DMS 273 (cell line): ENCODE results near the gene SETD4.
"Not testable (repeated sequence)": the region's sequence is repeated elsewhere in the genome, so short reads cannot be mapped to it uniquely, and the experiment has no call there.

Source experiments
- DNase-seq: peaks from one replicate; lab custom pipeline; 2025; ENCODE audit not compliant: unreplicated experiment; lab: John Stamatoyannopoulos, UW

Gene SETD4

DNA sequence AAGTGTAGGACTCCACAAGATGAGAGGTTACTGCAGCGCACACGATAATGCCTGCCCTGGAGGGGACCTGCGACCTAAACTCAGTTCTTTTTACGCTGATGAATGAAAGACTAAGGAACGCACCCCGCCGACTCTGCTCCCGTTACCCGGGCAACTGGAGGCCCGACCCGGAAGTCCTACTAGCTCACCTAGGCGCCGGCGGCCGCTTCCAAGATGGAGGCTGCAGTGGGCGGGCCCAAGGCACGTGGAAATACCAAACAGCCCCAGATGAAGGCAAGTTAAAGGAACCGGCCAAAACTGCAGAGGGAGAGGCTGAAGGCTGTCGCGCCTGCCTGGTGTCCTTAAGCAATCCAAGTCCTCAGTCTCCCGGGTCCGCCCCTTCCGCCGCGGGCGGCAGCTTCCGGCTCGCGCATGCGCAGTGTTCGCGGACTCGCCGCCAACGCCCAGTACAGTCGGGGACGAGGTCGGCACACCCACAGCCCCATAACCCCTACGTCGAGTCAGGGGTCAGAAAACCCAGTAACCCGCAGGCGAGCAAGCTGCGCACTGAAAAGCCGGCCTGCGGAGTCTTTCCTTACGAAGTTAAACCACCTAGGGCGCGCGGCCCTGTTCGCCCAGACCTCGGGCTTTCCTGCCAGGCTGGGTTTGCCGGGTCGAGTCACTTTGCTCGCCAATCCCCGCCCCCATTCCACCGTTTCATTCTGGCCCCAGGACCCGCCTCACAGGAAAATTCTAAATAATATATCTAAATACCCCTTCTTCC, at the start of gene SETD4:
Gene SETD4, minus strand, starts transcription at position 368 of the 763 bp plus-strand sequence. CDS start 1,638 bp downstream, outside the sequence.
- peak; percentile 95 for DNase-seq

DNA sequence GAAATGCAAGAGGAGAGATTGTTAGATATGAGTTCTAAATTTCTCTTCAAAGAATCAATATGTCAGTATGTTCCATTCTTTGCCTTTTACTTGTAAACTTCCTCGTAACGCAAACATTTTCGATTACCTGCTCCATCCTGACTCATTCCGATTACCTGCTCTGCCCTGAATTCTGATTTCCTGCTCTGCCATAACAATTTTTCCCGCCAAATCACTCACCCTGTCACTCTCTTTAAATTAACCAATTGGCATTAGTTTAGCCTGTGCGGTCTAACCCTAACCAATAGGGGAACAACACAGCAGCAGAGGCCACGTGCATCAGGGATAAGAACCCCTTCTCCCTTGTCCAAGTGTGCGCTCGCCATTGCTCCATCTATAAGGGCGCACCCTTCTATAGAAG, 49.5 kb upstream of the SETD4 start:
- DNase-seq: no peak

GRCh38 chr21:36105327-36105842, 45.1 kb upstream of the SETD4 start:
- no peak for DNase-seq

DNA sequence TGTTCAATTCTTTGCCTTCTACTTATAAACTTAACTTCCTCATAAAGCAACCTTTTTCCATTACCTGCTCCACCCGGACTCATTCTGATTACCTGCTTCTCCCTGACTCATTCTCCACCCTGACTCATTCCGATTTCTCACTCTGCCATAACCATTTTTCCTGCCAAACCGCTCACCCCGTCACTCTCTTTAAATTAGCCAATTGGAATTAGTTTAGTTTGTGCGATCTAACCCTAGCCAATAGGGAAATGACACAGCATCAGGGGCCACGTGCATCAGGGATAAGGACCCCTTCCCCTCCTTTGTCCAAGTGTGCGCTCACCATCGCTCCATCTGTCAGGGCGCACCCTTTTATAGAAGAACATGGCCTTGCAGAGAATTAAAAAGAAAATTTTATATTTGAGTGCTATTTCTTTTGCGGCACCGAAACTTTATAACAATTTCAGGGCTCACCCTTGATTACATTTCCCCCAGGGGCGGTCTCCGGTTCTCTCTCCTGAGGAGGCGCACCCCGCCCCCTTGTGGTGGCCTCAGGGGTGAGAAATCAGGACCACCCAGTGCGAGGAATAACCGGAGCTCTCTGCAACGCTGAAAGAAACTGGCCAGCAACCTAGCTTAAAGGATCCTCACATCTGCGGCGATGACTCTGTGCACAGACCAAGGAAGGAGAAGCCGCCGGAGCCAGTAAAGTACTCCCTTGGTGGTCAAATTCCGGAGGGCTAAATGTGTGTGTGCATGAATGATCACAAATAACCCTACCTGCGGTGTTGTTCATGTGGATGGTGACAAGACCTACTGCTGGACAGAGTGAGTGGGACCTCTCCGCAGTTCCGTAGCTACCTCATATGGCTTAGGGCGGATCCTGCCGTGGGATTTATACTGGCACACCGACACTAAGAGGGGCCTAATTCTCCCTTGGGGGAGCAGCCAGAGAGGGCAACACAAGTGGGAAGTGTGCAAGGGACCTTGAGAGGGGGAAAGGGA, 44.3 kb upstream of the SETD4 start:
- peak; percentile 9 for DNase-seq

DNA sequence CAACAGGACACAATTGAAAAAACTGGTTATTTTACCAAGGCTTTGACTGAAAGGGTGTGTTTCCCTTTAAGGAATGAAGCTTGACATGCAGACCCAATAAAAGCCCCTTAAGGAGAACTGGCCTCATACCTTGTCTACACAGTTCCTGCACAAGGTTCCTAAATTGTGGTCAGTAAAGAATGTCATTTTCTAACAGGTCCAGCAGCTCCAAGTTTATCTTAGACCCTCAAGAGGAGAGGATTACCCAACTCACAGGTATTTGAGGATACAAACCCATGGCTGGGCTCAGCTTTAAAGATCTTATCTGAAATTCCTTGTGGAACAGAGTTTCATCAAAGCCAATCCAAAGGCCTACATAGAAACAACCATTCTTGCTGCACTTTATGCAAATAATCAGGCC, 43.1 kb upstream of the SETD4 start:
- DNase-seq: no peak

DNA sequence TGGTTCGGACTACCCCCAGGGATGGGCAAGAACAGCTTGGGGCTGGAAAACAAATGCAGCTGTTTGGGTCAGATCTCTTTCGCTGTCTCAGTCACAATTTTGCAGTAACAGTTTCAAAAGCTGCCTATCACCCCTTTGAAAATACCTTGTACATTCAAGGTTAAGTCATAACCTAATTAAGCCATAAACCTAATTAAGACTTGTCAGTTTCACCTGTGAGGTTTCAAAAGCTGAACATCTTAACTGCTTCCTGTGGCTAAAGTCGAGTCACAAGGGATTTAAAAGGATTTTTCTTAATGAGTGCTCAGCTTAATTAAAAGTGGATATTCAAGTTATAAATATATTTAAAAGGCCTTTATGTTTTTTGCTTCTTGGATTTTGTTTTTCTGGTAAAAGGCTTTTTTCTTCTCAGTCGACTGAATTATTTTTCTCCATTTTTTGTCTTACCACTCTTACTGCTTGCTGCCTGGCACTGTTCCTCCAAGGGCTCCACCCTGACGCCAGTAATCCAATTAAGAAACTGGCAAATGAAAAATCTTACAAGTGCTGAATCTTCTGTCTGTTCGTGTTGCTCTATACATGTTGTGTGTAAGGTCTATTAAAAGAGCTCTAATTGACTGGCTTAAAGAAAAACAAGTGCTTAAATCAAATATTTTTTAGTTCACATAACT, 40.8 kb upstream of the SETD4 start:
- no peak for DNase-seq

- DNase-seq: not testable (repeated sequence)
These were observed 39.4 kb upstream of the SETD4 start for GRCh38 chr21:36099695-36100211.

GRCh38 chr21:36099000-36099399, 38.7 kb upstream of the SETD4 start:
- DNase-seq: no peak

DNA sequence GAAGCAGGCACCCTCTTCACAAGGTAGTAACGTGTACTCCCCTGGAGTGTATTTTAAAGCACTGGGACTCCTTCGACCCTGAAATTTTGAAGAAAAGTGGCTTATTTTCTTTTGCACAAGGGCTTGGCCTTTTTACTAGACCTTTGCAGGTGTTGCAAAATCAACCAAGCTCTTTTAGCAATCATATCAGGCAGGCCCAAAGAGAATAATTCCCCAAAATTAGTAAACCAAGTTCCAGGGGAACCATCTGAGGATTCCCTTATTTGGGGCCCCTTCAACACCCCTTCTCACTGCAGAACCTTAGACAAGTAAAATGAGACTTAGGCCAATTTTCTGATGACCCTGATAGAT, 37.8 kb upstream of the SETD4 start:
- DNase-seq: no peak

DNA sequence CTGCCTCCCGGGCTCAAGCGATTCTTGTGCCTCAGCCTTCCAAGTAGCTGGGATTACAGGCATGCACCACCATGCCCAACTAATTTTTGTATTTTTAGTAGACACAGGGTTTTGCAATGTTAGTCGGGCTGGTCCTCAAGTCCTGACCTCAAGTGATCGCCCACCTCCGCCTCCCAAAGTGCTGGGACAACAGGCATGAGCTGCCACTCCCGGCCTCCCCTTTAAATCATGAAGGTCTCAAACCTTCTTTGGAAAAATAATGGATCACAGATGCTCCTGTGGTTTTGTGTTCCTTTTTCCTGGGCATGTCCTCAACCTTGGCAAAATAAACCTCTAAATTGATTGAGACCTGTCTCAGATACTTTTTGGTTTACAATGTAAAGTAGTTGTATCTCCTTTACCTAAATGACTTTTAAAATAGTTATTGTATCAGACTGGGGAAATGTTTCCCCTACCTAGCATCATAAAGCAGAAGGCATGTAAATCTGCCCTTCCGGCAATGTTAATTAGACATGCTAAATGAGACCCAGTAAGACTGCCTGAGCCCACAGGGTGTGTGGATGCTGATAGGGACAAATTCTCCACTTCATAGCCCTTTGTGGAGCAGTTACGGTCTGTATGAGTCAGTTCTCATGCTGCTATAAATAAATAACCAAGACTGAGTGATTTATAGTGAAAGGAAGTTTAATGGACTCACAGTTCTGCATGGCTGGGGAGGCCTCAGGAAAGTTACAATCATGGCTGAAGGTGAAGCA, 37.3 kb upstream of the SETD4 start:
- no peak for DNase-seq

DNA sequence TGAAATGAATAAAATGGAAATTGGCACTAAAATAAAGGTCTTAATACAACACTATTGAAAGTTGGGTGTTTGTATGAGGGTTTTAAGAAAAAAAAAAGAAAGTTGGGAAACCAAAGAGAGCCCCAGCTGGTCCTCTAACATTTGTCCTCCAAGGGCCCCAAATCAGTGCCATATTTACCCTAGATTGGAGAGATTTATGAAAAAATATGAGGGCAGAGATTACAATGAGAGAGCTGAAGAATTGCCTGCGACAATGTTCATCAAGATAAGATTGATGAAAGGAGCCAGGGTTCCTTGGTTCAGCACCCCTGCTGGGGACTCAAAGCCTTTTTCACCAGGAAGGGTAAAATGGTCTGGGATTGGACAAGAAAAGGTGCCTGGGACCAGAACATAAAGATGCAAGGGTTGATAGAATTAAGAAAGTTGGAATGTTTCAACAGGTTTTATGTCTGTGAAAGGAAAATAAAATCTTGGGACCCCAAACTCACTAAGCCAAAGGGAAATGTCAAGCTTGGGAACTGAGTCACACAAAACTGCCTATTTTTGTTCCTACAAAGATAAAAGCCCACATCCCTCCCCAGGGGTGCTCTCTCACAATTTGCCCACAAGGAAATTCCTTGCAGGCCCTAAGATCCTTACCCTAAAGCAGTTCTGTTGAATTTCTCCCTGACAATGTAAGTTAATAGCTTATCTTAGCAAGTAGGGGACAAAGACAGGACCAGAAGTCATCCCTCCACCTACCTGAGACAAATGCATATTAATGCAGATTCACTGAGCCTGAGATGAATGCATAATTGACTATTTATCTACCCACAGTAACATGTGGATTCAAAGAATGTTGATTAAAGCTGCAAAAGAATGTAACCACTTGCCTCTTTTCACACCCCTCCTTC, 36.3 kb upstream of the SETD4 start:
- DNase-seq: no peak

DNA sequence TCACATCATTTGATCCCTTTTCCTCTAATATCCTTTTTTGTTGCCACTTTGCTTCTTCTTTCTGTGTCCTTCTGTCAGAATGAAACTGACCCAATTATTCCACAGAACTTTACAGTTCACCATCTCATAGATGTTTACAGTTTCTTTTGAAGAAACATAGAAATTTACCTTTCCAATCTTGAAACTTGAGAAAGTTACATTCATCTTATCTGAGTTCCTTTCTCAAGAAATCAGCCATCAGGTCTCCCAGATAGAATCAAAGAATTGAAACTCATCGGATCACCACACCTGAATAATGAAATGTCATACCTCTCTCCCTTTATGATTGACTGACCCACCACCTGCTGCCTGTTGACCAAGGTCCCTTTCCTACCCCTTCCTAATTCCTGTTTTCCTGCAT, 33.2 kb upstream of the SETD4 start:
- no peak for DNase-seq

GRCh38 chr21:36092681-36093080, 32.4 kb upstream of the SETD4 start:
- no peak for DNase-seq

DNA sequence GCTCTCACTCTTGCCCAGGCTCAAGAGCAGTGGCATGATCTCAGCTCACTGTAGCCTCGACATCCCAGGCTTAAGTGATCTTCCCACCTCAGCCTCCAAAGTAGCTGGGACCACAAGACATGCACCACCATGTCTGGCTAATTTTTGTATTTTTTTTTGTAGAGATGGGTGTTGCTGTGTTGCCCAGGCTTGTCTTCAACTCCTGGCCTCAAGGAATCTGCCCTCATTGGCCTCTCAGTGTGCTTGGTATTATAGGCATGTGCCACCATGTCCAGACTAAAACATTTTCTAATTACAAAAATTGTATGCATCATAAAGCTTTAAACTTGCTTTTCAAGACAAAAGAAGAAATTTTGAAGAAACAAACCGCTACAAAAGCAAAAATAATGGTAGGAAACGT, 29.6 kb upstream of the SETD4 start:
- no peak for DNase-seq

DNA sequence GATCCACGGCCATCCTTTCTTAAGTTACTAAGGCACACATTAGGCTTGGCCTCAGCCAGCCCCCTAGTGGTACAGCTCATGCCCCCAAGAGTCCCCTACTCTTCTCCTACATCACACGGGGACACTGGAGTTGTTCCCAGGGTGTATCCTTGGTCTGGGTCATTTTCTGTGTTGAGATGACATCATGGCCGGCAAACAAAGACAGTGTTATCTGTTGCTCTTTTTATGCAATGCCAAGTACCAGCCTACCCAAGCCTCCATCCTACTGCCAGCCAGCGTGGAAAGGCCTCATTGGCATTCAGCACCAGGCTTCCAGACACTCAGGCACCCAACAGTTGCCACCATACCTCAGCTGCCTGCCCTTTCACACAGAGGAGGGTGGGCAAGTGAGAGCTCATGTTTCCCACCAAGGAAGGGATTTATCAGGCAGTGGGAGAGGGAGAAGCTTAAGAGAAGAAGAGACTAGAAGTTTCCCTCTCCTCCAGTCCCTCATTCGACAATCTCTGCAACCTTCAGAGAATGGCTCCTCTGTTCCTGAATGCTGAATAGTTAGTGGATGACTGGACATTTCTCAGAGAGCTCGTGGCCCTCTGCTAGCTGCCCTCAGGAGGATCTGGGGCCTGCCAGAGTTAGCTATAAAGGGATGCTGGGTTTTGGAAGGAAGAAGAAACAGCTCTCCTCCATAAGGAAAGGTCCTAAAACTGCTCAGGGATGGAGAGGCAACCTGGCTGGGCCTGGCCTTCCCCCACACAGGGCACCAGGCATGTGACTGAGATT, 27.2 kb upstream of the SETD4 start:
- DNase-seq: no peak

GRCh38 chr21:36082237-36082664, 21.9 kb upstream of the SETD4 start:
- no peak for DNase-seq

- no peak for DNase-seq
These were observed 20.1 kb upstream of the SETD4 start for GRCh38 chr21:36080386-36080785.

DNA sequence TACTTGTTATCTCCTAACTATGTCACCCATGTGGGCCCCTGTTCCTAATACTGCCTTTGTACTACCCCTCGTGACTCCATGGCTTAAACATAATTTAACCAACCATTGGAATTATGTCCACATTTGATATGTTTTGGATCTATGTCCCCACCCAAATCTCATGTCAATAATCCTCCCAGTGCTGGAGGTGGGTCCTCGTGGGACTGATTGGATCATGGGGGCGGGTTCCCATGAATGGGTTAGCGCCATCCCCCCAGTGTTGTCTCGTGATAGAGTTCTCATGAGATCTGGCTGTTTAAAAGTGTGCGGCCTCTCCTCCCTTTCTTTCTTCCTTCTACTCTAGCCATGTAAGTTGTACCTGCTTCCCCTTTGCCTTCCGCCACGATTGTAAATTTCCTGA, 19.3 kb upstream of the SETD4 start:
- DNase-seq: no peak
